NCI-H2196 (cell line): ENCODE data around the gene EYS.
"Not testable (repeated sequence)": the region's sequence is repeated elsewhere in the genome, so short reads cannot be mapped to it uniquely, and the experiment has no call there.

ENCODE experiments used
- DNase-seq: peaks from one replicate; lab custom pipeline; 2025; ENCODE audit not compliant: unreplicated experiment; lab: John Stamatoyannopoulos, UW

EYS gene

DNA sequence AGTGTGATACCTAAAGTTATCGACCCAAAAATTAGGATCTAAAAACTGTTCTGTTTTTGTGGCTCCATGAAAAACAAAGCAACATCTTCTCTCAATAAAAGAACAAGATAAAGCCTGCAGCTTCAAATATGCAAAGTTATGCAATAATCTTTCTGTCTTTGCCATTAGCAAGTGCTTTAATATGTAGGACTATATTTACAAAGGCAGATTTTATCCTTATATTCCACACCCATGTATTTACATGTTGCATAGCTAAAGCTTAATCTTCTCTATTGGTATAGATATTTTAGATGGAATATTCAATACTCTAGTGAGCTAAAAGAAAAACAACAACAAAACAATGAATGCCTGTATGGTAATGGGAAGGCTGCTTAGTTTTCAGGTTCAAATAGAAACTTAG is 1443.2 kb downstream of the EYS start:
- no peak for DNase-seq

DNA sequence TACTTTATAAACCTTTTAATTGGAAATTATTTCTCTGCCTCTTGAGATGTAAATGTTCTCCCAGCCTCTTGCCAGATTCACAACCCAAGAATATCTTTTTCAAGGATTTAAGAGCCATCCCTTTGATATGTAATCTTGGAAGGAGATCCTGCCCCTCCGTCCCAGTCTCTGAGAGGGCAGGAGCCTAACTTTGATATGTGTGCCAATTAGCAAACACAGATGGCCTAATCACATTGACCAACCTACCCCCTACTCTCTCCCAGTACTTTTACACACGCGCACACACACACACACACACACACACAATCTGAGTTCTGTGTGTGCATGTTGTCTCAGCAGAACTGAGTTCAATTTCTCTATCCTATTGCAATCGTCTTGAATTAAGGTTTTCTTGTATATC is 1447.7 kb downstream of the EYS start:
- DNase-seq = no peak

DNA sequence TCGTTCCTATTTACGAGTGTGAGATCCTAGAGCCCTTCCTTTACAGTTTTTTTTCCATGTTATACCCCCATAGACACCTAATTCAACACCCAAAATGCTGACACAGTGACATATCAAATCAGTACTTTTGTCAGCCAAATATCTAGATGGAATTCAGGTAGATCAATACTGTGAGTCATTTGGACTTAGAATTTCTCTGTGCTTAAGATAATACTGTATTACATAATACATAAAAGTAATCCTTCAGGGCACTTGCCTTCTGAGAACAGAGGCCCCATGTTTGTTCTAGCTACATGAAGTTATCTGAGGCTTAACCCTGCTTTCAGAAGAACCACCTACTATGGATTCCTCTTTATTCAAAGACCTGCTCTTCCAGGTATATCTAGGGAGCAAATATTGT is 1448.3 kb downstream of the EYS start:
- no peak for DNase-seq

DNA sequence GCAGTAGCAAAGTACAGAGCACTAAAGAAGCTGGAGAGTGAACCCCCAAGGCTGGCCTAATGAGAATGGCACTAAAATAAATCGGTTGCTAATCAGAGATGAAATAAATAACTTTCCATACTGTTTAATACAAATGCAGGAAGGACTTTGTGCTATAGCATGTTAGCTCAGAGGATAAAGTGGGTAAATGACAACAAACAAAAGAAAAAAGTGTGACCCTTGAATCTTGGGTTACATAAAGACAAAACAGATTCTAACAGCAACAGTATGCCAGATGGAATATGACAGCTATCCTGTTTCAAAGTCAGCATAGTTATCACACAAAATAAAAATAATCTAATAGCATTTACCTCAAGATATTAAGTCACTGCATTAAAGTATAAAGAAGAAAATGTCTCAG is 1448.7 kb downstream of the EYS start:
- no peak for DNase-seq

DNA sequence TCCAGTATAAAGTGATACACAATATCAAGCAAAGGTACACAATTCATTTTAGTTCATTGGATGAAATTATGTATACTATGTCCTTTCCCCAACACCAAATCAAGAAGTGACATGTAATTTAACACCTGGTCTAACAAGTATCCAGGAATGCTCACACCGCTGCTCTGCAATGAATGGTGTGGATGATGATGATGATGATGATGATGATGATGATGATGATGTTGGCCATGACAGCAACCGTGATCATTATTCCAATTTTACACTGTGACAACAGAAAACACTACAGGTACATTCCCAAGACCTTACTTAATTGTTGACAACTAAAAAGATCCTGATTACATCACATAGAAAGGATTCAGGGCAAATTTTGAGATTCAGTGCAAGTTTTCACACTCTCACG is 1449.4 kb downstream of the EYS start:
- no peak for DNase-seq

DNA sequence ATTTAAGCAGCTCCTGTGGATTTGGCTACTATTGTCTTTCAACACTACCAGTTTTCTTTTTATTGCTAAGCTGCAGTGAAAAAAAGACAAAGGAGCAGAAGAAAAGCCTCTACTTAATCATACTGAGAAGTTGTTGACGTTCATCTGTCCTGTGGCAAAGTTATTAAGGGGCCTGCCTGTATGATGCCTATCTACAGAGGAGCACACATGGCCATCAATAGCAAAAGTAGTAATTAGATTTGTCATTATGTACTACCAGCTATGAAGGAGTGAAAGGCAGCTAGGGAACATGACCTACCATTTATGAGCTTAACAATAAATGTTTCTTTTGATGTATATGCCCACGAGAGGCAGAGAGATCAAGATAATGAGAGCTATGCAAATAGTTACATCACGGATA is 1450.5 kb downstream of the EYS start:
- no peak for DNase-seq

DNA sequence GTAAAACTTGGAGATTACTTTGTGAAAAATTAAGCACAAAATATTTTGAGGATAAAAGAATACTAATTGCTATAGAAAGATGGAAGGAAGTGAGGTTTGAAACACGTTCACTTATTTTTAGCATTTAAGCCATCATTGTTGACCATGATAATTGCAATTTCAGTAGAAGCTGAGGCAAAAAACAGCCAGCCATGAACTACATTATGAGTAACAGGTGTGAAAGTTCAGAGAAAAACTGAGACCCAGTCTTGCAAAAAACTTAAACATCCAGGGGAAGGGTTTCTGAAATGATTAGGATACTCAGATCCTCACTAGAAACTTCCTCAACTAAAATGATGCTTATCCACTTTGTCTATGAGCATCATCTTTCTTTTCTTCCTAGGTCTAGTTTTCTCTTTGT is 1452.0 kb downstream of the EYS start:
- DNase-seq = no peak

DNA sequence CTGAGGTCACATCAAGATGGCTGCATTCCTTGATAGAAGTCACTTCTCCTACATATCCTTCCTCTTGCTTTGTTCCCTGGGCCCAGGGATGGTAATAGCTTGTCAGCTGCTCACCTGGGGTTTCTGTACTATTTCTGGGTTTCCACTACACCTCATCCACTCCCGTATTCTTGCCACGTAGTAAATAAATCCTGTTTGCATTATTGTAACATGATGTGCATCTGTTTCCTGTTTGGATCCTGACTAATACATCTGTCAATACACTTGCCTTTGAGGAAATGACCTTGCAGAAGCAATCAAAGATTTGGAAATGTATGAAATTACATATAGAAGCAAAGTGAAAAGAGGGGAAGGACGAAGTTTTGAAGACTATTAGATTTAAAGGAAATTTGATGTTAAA is 1452.5 kb downstream of the EYS start:
- no peak for DNase-seq

DNA sequence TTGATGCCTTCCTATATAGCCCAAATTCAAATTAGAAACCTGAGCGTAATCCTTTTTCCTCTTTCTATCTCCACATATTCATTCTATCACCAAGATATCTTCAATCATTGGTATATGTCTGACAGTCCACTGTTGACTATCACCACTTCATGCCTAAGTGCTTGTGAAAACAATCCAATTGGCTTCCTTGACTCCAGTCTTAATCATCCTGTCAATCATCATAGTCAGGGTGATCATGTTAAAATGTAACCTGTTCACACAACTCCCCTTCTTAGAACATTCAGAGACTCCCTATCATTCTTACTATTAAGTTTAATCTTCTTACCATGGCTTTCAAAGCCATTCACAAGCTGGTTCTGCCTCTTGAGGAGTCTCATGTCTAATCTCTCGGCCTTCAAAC is 1454.8 kb downstream of the EYS start:
- DNase-seq = no peak

DNA sequence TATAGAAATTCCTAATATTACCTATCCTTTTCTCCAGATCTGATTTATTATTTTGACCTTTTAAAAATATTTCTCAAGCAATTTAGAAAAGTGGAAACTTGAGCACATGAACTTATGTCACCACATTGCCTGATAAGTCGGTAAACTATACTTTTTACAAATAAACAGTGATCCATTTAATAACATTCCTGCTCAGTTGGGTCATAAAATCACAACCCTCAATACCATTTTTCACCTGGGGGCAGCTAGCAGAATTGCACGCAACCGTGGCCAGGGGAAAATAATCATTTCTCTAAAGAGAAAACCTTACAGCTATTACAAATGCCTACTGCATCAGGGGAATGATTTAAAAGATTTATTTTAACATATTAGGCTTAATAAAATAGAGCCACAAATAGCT is 1456.9 kb downstream of the EYS start:
- DNase-seq = no peak

DNA sequence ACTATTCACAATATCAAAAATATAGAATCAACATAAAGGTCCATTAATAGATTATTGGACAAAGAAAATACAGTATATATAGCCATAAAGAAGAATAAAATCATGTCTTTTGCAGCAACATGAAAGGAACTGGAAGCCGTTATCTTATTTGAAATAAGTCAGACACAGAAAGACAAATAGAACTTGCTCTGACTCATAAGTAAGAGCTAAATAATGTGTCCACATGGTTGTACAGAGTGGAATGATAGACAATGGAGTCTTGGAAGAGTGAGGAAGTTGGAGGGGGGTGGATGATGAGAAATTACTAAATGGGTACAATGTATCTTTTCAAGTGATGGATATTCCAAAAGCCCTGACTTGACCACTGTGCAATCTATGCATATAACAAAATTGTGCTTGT is 1457.9 kb downstream of the EYS start:
- no peak for DNase-seq

DNA sequence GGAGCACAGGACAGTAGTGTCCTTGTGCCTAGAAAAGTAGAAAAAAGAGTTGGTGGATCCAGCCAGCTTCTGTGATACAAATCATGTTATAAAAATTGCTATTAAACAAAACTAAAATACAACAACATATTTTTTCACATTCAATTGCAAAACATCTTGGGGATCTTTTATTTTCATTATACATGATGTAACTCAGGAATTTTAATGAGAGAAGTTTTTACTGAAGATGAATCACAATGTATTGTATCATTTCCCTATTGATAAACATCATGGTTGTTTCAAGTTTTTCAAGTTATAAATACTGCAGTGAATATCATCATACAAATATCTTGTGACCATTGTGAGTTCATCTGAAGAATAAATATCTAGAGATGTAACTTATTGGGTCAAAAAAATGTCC is 1463.4 kb downstream of the EYS start:
- DNase-seq = no peak

DNA sequence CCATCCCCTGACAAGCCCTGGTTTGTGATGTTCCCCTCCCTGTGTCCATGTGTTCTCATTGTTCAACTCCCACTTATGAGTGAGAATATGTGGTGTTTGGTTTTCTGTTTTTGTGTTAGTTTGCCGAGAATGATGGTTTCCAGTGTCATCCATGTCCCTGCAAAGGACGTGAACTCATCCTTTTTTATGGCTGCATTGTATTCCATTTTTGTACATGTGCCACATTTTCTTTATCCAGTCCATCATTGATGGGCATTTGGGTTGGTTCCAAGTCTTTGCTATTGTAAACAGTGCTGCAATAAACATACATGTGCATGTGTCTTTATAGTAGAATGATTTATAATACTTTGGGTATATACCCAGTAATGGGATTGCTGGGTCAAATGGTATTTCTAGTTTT is 1468.1 kb downstream of the EYS start:
- DNase-seq = not testable (repeated sequence)

DNA sequence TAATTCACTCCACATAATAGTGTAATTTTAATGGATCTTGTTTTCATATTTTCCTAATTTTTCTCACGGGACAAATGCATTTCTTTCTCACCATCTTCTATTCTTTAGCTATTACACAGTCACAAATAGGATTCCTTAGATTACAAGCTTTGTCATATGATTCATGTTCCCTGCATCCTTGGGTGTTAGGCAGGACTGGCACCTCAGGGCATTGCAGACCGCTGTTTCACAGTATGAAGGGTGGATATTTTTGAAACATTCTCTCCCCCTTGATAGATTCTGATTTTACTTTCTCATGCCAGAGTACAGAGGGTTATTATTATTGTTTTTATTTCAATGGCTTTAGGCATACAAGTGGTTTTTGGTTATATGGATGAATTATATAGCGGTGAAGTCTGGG is 1469.0 kb downstream of the EYS start:
- no peak for DNase-seq

DNA sequence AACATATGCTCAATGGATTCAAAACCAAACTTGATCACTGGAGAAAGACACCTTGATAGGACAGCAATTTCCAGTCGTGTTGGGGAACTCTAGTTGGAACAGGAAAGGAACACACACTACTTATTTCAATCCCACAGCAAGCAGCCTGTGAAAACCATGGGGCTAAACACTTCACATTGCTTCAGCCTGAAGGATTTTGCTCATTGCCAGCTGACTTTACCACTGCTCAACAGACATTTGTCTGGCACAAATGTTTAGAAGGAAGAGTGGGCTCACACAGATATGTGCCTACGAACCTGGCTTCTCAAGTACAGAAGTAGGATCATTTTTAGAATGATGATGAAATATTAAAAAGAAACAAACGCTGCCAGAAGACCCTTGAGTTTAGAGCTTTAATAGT is 1473.3 kb downstream of the EYS start:
- no peak for DNase-seq

DNA sequence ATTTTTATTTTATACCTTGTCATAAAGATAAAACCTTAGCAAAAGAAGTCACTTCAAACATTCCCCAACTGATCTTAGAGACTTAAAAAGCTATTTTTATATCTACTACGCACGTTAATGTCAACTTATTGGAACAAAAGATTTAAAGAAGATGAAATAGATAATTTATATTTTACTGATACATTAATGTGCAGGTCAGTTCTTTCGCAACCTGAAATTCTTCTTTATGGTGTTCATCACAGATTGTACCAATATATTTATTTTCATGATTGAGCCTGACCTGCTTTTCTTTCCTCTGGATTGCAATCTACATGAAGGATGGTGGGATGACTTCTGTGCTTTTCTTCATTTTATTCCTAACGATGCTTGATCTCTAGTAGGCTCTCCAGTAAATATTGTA is 1475.1 kb downstream of the EYS start:
- no peak for DNase-seq

DNA sequence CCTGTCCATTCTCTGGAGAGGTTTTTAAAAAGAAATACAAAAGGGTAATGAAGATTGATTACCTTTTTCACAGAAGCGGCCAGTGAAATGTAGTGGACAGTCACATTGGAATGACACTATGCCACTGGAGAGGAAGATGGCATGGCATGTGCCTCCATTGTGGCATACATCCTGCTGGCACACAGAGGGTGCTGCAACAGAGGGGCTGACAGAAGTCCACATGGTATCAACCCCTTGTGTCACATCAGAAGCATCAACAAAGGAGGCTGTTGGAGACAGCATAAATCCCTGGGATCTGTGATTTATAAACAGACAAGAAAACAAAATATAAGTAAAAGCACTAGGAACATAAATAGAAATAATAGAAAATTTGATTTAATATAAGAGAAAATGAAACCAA is 1476.5 kb downstream of the EYS start:
- no peak for DNase-seq

DNA sequence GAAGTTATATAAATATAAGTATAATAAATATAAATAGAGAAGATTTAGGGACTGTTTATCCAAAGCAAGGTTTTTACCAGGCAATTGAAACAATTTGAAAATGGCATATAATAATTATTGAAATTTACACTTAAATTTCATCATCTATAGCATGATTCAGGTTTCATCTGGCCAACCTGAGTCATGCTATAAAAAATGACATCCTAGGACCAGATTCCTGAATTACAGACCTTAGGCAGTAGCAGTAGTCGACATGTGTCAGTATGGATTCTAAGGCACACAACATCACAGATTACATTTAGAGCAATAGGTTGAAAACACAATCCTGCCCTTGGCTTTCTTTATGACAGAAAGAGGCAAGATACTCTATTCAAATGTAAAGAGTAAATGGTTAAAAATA is 1479.2 kb downstream of the EYS start:
- no peak for DNase-seq

DNA sequence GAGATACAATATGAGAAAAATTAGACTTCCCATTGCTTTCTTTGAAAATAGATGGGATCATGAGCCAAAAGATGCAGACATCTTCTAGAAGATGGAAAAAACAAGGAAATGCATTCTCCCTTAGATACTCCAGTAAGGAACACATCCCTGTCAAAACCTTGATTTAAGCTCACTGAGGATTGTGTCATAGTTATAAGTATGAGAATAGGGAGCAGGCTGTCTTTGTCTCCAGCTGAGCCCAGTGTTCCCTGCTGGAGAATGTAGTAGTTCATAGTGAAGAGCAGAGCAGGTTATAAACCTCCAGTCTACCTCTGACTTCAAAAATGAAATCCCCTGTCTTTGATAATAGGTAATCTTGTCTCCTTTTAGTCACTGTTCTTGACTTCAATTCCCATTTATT is 1481.5 kb downstream of the EYS start:
- no peak for DNase-seq

DNA sequence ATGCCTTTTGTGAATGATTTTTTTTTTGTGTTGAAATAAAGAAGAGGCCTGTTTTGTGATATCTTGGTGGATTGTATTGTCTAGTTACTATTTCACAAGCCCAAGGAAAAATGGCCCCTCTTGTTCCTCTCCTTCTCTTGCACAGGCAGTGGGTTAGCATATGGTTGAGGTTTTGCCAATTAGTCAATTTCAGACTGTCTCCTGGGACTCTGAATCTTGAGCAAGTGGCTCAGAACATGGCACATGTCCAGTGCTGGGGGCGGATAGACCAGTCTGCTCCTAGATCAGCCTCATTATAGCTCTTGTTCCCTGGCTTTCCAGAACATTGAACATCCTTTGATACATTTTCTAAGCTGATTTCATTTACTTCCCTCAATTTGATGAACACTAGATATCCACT is 1482.2 kb downstream of the EYS start:
- no peak for DNase-seq

DNA sequence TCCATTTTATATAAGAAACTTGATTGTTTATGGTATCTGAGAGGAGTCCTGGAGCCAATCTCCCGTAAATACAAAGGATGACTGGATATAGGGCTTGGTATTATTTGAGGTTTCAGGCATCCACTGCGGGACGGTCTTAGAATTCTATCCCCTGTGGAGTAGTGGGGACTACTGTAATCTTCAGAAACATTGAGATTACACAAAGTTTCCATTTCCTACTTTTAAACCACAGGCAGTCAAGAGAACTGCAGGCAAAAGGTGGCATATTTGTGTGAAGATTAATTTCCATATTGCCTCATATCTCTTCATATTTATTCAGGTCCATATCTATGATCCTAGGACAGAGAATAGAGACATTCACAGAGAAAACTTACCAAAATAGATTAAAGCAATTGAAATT is 1485.2 kb downstream of the EYS start:
- DNase-seq = no peak

DNA sequence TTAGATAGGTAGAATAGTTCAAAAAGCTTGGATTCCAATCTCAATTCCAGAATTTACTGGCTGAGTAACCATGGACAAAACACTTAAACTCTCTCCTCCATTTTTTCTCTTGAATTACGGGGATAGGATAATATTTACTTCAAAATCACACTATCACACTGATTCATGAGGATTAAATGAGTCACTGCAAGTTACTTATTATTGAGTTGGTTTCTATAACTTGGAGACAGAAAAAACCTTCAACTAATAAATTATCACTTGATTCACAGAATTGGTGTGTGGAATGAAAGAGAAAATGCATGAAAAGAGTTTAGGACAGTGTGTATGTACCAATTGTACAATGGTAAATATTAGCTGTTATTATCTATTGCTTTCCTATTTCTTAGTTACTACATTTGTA is 1486.2 kb downstream of the EYS start:
- no peak for DNase-seq

DNA sequence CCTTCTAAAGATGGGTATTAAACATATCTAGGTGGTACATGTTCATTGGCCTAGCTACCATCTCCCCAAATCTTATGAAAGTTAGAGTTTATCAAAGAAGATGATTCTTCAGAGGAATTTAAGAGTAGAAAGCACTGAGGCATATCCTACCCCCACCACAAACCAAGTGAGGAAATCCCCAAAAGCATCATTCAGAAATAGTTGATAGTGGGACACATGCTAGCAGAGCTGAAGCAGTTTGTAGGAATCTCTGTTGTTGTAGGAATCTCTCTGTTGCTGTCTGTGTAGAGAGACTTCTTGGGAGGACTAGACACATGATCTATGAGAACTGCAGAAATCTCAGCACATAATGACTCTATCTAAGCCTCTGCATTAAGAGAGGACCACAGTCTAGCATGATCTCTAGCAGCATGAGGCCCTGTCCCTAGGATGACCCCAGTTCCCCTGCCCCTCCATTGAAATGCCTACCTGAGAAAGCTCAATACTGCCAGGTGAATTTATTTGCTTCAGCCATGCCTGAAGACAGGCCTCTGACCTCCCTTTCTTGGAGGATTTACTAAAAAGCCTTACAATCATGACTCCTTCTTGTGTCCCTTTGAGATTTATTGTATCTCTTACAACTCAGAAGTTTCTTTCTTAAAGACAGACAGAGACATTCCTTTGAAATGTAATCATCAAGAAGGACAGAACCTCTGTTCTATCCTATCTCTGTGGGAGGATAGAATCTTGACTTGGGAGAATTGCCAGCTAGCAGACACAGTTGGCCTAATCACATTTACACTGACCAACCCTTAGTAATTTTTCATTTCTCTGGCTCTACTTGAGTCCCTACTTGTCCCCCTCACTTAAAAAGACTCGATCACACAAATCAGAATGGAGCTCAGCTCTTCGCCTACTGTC is 1489.1 kb downstream of the EYS start:
- DNase-seq = no peak
